Activated naive CD8-positive, alpha-beta T cell treated with anti-CD3 and anti-CD28 coated beads for 36 hours (primary cell): ENCODE results near the gene NPAS1. TPM values are rescaled to one million over a fixed set of nuclear protein-coding genes. Genes with fewer than 3 reads are reported as not detected.
"Not testable (repeated sequence)": the region's sequence is repeated elsewhere in the genome, so short reads cannot be mapped to it uniquely, and the experiment has no call there.

Experiments
- DNase-seq: peaks from one replicate; pipeline ENCODE4 v3.0.0; 2021
- H3K27ac Mint-ChIP-seq: one replicate; pipeline ENCODE4 v1.8.0; 2022; ENCODE audit warnings: mild to moderate bottlenecking, moderate library complexity, mixed read lengths
- H3K27me3 Mint-ChIP-seq: one replicate; pipeline ENCODE4 v1.8.0; 2022; ENCODE audit warnings: mild to moderate bottlenecking, mixed read lengths
- H3K36me3 Mint-ChIP-seq: one replicate; pipeline ENCODE4 v1.8.0; 2021; ENCODE audit warnings: mild to moderate bottlenecking, mixed read lengths
- H3K4me1 Mint-ChIP-seq: one replicate; pipeline ENCODE4 v1.8.0; 2021; ENCODE audit warnings: mixed read lengths
- H3K4me3 Mint-ChIP-seq: one replicate; pipeline ENCODE4 v1.8.0; 2022; ENCODE audit warnings: mild to moderate bottlenecking, moderate library complexity, mixed read lengths
- H3K9me3 Mint-ChIP-seq: one replicate; pipeline ENCODE4 v1.8.0; 2022; ENCODE audit warnings: mixed read lengths
- total RNA-seq, 2 experiments: library from RNA; stranded (reverse); gene quantifications; one replicate each; pipeline ENCODE4 v1.2.3, GENCODE V29; 2021

The NPAS1 gene
- total RNA-seq, 2 experiments from 2014 or later, result 0.52 to 0.91 TPM

- DNase-seq, result no peak
- H3K36me3 Mint-ChIP-seq, result peaks cover 16% of the 10 kb centered on the region
- H3K9me3 Mint-ChIP-seq, result no peaks in the 10 kb centered on the region
- H3K27me3 Mint-ChIP-seq, result no peaks in the 10 kb centered on the region
- no peaks in the 10 kb centered on the region for H3K4me1 Mint-ChIP-seq
- H3K27ac Mint-ChIP-seq, result no peak overlapping the region
- H3K4me3 Mint-ChIP-seq, result no peak overlapping the region
Measured at GRCh38 chr19:47068876-47069406, 49.3 kb downstream of the NPAS1 start.

DNA sequence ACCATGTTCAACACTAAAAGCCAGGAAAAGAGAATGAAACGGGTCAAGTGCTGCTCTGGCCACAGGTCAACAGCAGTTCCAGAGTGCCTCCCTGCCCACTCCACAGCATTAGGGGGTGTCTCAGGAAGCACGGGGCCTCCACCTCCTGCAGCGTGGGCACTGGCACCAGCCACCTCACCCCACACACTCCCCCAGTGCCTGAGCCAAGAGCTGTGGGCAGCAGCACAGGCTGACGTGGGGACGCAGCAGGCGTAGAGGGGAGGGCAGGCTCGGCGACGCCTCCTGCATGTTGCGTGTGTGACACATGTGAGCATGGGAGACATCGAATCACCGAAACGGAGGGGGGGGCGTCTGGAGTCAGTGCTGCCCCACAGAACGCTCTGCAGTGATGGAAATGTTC lies 50.2 kb downstream of the NPAS1 start:
- Mint-ChIP-seq H3K4me3 (no peak overlapping the region), H3K36me3 (peaks cover 16% of the 10 kb centered on the region), H3K4me1 (no peaks in the 10 kb centered on the region), H3K27me3 (no peaks in the 10 kb centered on the region), H3K27ac (no peak overlapping the region), H3K9me3 (no peaks in the 10 kb centered on the region)
- no peak for DNase-seq

GRCh38 chr19:47070756-47071155 lies 51.1 kb downstream of the NPAS1 start:
- Mint-ChIP-seq H3K9me3 (no peaks in the 10 kb centered on the region), H3K27ac (no peak overlapping the region), H3K36me3 (peaks cover 21% of the 10 kb centered on the region), H3K4me3 (no peak overlapping the region), H3K27me3 (no peaks in the 10 kb centered on the region), H3K4me1 (peaks cover 5% of the 10 kb centered on the region)
- no peak for DNase-seq

- no peaks in the 10 kb centered on the region for H3K27me3 Mint-ChIP-seq
- H3K36me3 Mint-ChIP-seq, result peaks cover 21% of the 10 kb centered on the region
Measured at GRCh38 chr19:47071731-47072130, 52.1 kb downstream of the NPAS1 start.

DNA sequence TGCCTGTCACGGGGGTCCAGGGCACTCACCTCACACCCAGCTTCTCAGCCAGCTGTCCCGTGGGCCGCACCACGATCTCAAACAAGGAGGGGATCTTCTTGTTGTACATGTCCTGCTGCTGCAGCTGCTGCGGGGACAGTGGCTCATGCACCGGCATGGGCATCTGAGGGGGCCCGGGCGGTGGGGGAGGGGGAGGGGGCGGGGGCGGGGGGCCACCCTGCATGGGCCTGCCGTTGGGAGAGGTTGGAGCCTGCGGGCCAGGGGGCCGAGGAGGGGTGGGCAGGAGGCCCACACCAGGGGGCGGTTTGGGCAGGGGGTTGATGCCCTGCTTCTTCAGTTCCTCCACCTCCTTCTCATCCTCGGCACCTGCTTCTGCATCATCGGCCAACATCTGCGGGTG lies 52.7 kb downstream of the NPAS1 start:
- Mint-ChIP-seq H3K4me3 (no peak overlapping the region), H3K4me1 (peaks cover 5% of the 10 kb centered on the region), H3K27me3 (no peaks in the 10 kb centered on the region), H3K36me3 (peaks cover 23% of the 10 kb centered on the region), H3K27ac (no peak overlapping the region), H3K9me3 (no peaks in the 10 kb centered on the region)
- DNase-seq, result no peak

More at GRCh38 chr19:47071731-47072130, 52.1 kb downstream of the NPAS1 start:
- H3K4me1 Mint-ChIP-seq, result peaks cover 5% of the 10 kb centered on the region
- H3K9me3 Mint-ChIP-seq, result no peaks in the 10 kb centered on the region
- H3K4me3 Mint-ChIP-seq, result no peak overlapping the region
- DNase-seq, result no peak
- H3K27ac Mint-ChIP-seq, result no peak overlapping the region

- H3K9me3 Mint-ChIP-seq, result no peaks in the 10 kb centered on the region
- peaks cover 24% of the 10 kb centered on the region for H3K36me3 Mint-ChIP-seq
- H3K27me3 Mint-ChIP-seq, result no peaks in the 10 kb centered on the region
- no peak overlapping the region for H3K4me3 Mint-ChIP-seq
- DNase-seq, result no peak
- no peak overlapping the region for H3K27ac Mint-ChIP-seq
- peaks cover 5% of the 10 kb centered on the region for H3K4me1 Mint-ChIP-seq
Measured at GRCh38 chr19:47073574-47073973, 53.9 kb downstream of the NPAS1 start.

- Mint-ChIP-seq H3K27ac (no peak overlapping the region), H3K4me3 (no peak overlapping the region), H3K36me3 (peaks cover 19% of the 10 kb centered on the region), H3K4me1 (peaks cover 5% of the 10 kb centered on the region), H3K27me3 (no peaks in the 10 kb centered on the region), H3K9me3 (no peaks in the 10 kb centered on the region)
- no peak for DNase-seq
Measured at GRCh38 chr19:47074621-47075020, 55.0 kb downstream of the NPAS1 start.

- peaks cover 19% of the 10 kb centered on the region for H3K36me3 Mint-ChIP-seq
- H3K27ac Mint-ChIP-seq, result peak overlapping the region; percentile 47
- H3K27me3 Mint-ChIP-seq, result no peaks in the 10 kb centered on the region
Measured at GRCh38 chr19:47075179-47075810, 55.7 kb downstream of the NPAS1 start.

DNA sequence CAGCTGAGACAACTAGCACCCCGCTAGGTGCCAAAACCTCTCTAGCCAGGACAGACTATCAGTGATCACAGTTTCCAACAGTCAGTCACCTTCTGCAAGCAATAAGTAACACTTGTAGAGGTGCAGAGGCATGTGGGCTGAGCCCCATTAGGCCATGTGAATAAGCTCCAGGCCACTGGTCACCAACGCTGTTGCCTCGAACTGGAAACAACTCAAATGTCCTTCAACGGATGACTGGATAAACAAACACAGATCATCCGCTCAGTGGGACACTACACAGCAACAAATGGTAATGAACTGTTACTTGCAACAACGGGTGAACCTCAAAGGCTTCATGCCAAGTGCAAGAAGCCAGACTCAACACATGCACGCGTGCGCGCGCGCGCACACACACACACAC lies 56.3 kb downstream of the NPAS1 start:
- DNase-seq, result no peak

More at GRCh38 chr19:47075179-47075810, 55.7 kb downstream of the NPAS1 start:
- Mint-ChIP-seq H3K4me1 (peaks cover 5% of the 10 kb centered on the region), H3K4me3 (no peak overlapping the region), H3K9me3 (no peaks in the 10 kb centered on the region)
- no peak for DNase-seq

GRCh38 chr19:47078351-47078750 lies 58.7 kb downstream of the NPAS1 start:
- H3K9me3 Mint-ChIP-seq, H3K4me1 Mint-ChIP-seq, DNase-seq, H3K27ac Mint-ChIP-seq, H3K4me3 Mint-ChIP-seq, H3K27me3 Mint-ChIP-seq: not testable (repeated sequence)
- peaks cover 12% of the 10 kb centered on the region for H3K36me3 Mint-ChIP-seq

More for the DNA sequence above, 56.3 kb downstream of the NPAS1 start:
- Mint-ChIP-seq H3K4me1 (peaks cover 5% of the 10 kb centered on the region), H3K27ac (no peak overlapping the region), H3K27me3 (no peaks in the 10 kb centered on the region), H3K36me3 (peaks cover 16% of the 10 kb centered on the region), H3K9me3 (no peaks in the 10 kb centered on the region), H3K4me3 (no peak overlapping the region)

GRCh38 chr19:47081095-47081494 lies 61.5 kb downstream of the NPAS1 start:
- no peak for DNase-seq
- Mint-ChIP-seq H3K27ac (no peak overlapping the region), H3K36me3 (peaks cover 12% of the 10 kb centered on the region), H3K4me1 (no peaks in the 10 kb centered on the region), H3K9me3 (no peaks in the 10 kb centered on the region), H3K4me3 (no peak overlapping the region), H3K27me3 (no peaks in the 10 kb centered on the region)

- Mint-ChIP-seq H3K36me3 (peaks cover 15% of the 10 kb centered on the region), H3K9me3 (no peaks in the 10 kb centered on the region), H3K27ac (no peak overlapping the region)
Measured at GRCh38 chr19:47082493-47082892, 62.9 kb downstream of the NPAS1 start.

GRCh38 chr19:47084879-47085439 lies 65.3 kb downstream of the NPAS1 start:
- Mint-ChIP-seq H3K36me3 (peaks cover 19% of the 10 kb centered on the region), H3K27ac (no peak overlapping the region), H3K4me1 (no peaks in the 10 kb centered on the region), H3K4me3 (no peak overlapping the region), H3K9me3 (no peaks in the 10 kb centered on the region), H3K27me3 (no peaks in the 10 kb centered on the region)
- DNase-seq, result no peak

More at GRCh38 chr19:47082493-47082892, 62.9 kb downstream of the NPAS1 start:
- Mint-ChIP-seq H3K4me3 (no peak overlapping the region), H3K4me1 (no peaks in the 10 kb centered on the region), H3K27me3 (no peaks in the 10 kb centered on the region)
- DNase-seq, result no peak

GRCh38 chr19:47086280-47086679 lies 66.6 kb downstream of the NPAS1 start:
- Mint-ChIP-seq H3K36me3 (peaks cover 27% of the 10 kb centered on the region), H3K4me3 (no peak overlapping the region), H3K27ac (peak overlapping the region; percentile 29), H3K4me1 (no peaks in the 10 kb centered on the region), H3K9me3 (no peaks in the 10 kb centered on the region), H3K27me3 (no peaks in the 10 kb centered on the region)
- DNase-seq, result no peak

GRCh38 chr19:47089767-47090350 lies 70.2 kb downstream of the NPAS1 start:
- Mint-ChIP-seq H3K4me3 (no peak overlapping the region), H3K27me3 (no peaks in the 10 kb centered on the region), H3K4me1 (peaks cover 19% of the 10 kb centered on the region), H3K27ac (no peak overlapping the region), H3K9me3 (no peaks in the 10 kb centered on the region), H3K36me3 (peaks cover 41% of the 10 kb centered on the region)
- DNase-seq, result no peak
